Raji (cell line): ENCODE measurements around the gene PDE6D.

ENCODE experiments used
- POLR2A ChIP-seq: IDR thresholded peaks from 2 replicates; pipeline ENCODE4 v1.6.1; 2011; ENCODE audit warnings: low read depth, low read length, control low read depth; ENCODE audit not compliant: insufficient read depth

The PDE6D gene

GRCh38 chr2:231715499-231715837 is 65.6 kb downstream of the PDE6D start:
- no peak for TF ChIP-seq POLR2A

- TF ChIP-seq POLR2A = no peak
These were observed 66.2 kb downstream of the PDE6D start for GRCh38 chr2:231714639-231715498.

GRCh38 chr2:231713730-231714638 is 67.1 kb downstream of the PDE6D start:
- TF ChIP-seq POLR2A = peak; percentile 43

GRCh38 chr2:231711677-231712450 is 69.2 kb downstream of the PDE6D start:
- no peak for TF ChIP-seq POLR2A

- TF ChIP-seq POLR2A = no peak
These were observed 70.0 kb downstream of the PDE6D start for GRCh38 chr2:231710799-231711676.

GRCh38 chr2:231709981-231710798 is 70.9 kb downstream of the PDE6D start:
- peak; percentile 86 for TF ChIP-seq POLR2A

DNA sequence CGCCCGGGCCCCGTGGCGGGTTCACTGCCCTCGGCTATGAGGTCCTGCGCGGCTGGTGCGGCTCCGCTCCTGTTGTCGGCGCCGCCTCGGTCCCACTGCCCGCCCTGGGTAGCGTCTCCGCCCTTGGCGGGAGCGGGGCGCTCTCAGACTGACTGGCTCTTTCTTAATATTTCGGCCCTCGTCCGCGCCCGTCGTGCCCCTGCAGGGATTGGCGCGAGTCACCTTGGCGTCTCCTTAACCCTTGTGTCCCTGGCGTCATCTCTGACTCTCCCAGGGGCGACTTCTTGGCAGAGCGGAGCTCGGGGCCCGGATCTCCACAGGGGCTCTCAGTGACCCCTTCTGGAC is 71.5 kb downstream of the PDE6D start:
- TF ChIP-seq POLR2A = no peak

- no peak for TF ChIP-seq POLR2A
These were observed 72.1 kb downstream of the PDE6D start for GRCh38 chr2:231708773-231709635.

- TF ChIP-seq POLR2A = peak; percentile 96
These were observed 72.9 kb downstream of the PDE6D start, which contains the start of gene PTMA for GRCh38 chr2:231707927-231708772. Gene PTMA, plus strand, starts transcription at chr2:231708525. Its CDS starts 182 bp downstream, at chr2:231708707.

DNA sequence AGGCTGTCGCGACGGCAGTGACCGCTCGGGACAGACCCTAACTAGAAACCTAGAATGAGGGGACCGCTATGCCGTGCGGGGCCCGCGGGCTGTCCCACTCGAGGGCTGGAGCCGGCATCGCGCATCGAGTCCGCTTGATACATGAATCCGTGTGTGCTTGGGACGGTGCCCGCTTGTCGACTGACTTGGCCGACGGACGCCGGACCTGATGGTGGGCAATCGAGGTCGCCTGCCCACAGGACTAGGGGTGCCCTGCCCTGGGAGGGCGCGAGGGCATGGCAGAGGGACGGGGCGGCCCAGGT is 73.5 kb downstream of the PDE6D start:
- no peak for TF ChIP-seq POLR2A

DNA sequence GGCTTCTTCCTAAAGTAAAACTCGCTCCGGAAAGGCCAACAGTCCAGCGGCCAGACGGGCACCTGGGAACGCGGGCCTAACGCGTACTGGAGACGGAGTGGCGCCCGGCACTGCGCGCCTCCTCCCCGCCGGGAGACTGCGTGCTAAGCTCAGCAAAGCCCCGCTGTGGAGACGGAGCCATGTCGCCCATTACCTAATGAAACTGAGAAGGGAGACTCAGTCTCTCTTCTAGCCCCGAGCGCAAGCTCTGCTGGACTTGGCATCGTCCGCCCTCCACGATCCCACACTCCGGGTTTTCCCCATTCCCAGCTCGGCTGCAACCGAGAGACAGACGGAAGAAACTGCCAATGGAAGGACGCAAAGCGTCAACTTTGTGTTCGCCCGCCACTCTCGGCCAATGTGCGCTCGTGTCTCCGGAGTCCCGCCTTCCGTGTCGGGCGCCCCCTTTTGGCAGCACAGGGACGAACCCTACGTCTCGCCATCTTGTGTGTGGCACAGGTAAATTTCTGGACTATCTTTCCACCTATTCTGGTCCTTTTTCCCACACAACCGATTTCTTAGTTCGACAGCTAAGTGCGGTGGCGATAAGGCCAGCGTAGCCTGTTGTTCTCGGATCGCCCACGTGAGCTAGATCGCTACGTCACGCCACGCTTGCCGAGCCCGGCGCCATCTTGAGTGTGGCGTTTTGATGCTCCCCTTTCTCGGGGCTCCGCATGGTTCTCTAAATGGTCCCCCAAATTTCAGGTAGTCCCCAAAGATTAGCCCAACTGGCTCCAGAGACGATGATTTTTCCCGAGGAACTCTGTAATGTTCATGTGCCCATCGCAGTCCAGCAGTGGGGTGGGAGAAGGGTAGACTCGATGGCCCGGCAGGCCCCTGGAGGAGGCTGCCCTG is 74.1 kb downstream of the PDE6D start:
- TF ChIP-seq POLR2A = peak; percentile 67
